Activated T-helper 1 cell treated with anti-CD3 and anti-CD28 coated beads, Interleukin-12 subunit alpha, Interleukin-12 subunit beta, Interleukin-2, Interleukin-4 antibody, amounts not matched to agents 30 ng/mL and 10 ng/mL and 1 ng/mL, durations not matched to agents 14 hours and 24 hours and 36 hours (primary cell): ENCODE measurements around the gene MTREX. TPM values are rescaled to one million over a fixed set of nuclear protein-coding genes. Genes with fewer than 3 reads are reported as not detected.
A peak's percentile ranks its signal among the peaks of the same experiment; 100 is the strongest.
"Not testable (repeated sequence)": the region's sequence is repeated elsewhere in the genome, so short reads cannot be mapped to it uniquely, and the experiment has no call there.

Experiments used
- DNase-seq: peaks from one replicate; pipeline ENCODE4 v3.0.0; 2021; ENCODE audit warnings: low spot score
- H3K27ac Mint-ChIP-seq: one replicate; pipeline ENCODE4 v1.8.0; 2021; ENCODE audit warnings: mild to moderate bottlenecking, mixed read lengths
- H3K27me3 Mint-ChIP-seq: one replicate; pipeline ENCODE4 v1.8.0; 2022; ENCODE audit warnings: mild to moderate bottlenecking, moderate library complexity, mixed read lengths; ENCODE audit not compliant: insufficient read depth
- H3K36me3 Mint-ChIP-seq: one replicate; pipeline ENCODE4 v1.8.0; 2021; ENCODE audit warnings: low read depth, mixed read lengths
- H3K4me1 Mint-ChIP-seq: one replicate; pipeline ENCODE4 v1.8.0; 2021; ENCODE audit warnings: low read depth, mixed read lengths
- H3K4me3 Mint-ChIP-seq: one replicate; pipeline ENCODE4 v1.8.0; 2021; ENCODE audit warnings: mild to moderate bottlenecking, moderate library complexity, mixed read lengths
- H3K9me3 Mint-ChIP-seq: one replicate; pipeline ENCODE4 v1.8.0; 2021; ENCODE audit warnings: mixed read lengths
- intact Hi-C: fragments of 100-400 bp; cut with micrococcal nuclease; formaldehyde crosslinking; loops from one replicate; pipeline ENCODE4 v1.15.1; 2024
- total RNA-seq: library from RNA; stranded (reverse); gene quantifications from 2 replicates; pipeline ENCODE4 v1.2.3, GENCODE V29; 2022

Gene MTREX
- total RNA-seq, 1 donor from 2014 or later: 110 TPM

GRCh38 chr5:55308254-55308836 lies 556 bp downstream of the MTREX start:
- no peaks in the 10 kb centered on the region for H3K27me3 Mint-ChIP-seq
- H3K4me3 Mint-ChIP-seq: no peak overlapping the region
- peaks cover 19% of the 10 kb centered on the region for H3K4me1 Mint-ChIP-seq
- DNase-seq: peak; percentile 3
- no peak overlapping the region for H3K27ac Mint-ChIP-seq
- H3K9me3 Mint-ChIP-seq: no peaks in the 10 kb centered on the region
- intact Hi-C loops: loop anchor here (1.0 to 5.0 kb wide), 4 partner anchors 16 to 1864 kb away; partner anchors contain the start of gene GPBP1
- peaks cover 12% of the 10 kb centered on the region for H3K36me3 Mint-ChIP-seq

GRCh38 chr5:55313870-55314617 lies 6.3 kb downstream of the MTREX start:
- Mint-ChIP-seq H3K36me3 (peaks cover 48% of the 10 kb centered on the region), H3K27me3 (no peaks in the 10 kb centered on the region), H3K4me1 (peaks cover 49% of the 10 kb centered on the region), H3K27ac (no peak overlapping the region), H3K9me3 (peaks cover 10% of the 10 kb centered on the region), H3K4me3 (no peak overlapping the region)
- no peak for DNase-seq
- intact Hi-C loops: no loop called here

GRCh38 chr5:55316289-55316688 lies 8.5 kb downstream of the MTREX start:
- no peak for DNase-seq
- H3K9me3 Mint-ChIP-seq: peaks cover 10% of the 10 kb centered on the region
- no peaks in the 10 kb centered on the region for H3K27me3 Mint-ChIP-seq
- H3K27ac Mint-ChIP-seq: no peak overlapping the region
- H3K36me3 Mint-ChIP-seq: peaks cover 44% of the 10 kb centered on the region
- H3K4me1 Mint-ChIP-seq: peaks cover 47% of the 10 kb centered on the region
- no peak overlapping the region for H3K4me3 Mint-ChIP-seq
- intact Hi-C loops: no loop called here

GRCh38 chr5:55316837-55317236 lies 9.0 kb downstream of the MTREX start:
- peak overlapping the region; percentile 25 for H3K27ac Mint-ChIP-seq
- no peak for DNase-seq

GRCh38 chr5:55318237-55318636 lies 10.4 kb downstream of the MTREX start:
- DNase-seq, H3K27ac Mint-ChIP-seq, H3K4me3 Mint-ChIP-seq, H3K27me3 Mint-ChIP-seq, intact Hi-C loops: not testable (repeated sequence)
- peaks cover 39% of the 10 kb centered on the region for H3K36me3 Mint-ChIP-seq
- H3K4me1 Mint-ChIP-seq: peaks cover 41% of the 10 kb centered on the region
- peaks cover 10% of the 10 kb centered on the region for H3K9me3 Mint-ChIP-seq

More at GRCh38 chr5:55316837-55317236, 9.0 kb downstream of the MTREX start:
- Mint-ChIP-seq H3K36me3 (peaks cover 41% of the 10 kb centered on the region), H3K4me1 (peaks cover 44% of the 10 kb centered on the region), H3K27me3 (no peaks in the 10 kb centered on the region), H3K4me3 (no peak overlapping the region), H3K9me3 (peaks cover 10% of the 10 kb centered on the region)
- intact Hi-C loops: no loop called here

GRCh38 chr5:55319491-55319890 lies 11.7 kb downstream of the MTREX start:
- Mint-ChIP-seq H3K36me3 (peaks cover 32% of the 10 kb centered on the region), H3K4me3 (no peak overlapping the region), H3K4me1 (peaks cover 30% of the 10 kb centered on the region), H3K27me3 (no peaks in the 10 kb centered on the region), H3K27ac (no peak overlapping the region), H3K9me3 (peaks cover 10% of the 10 kb centered on the region)
- no peak for DNase-seq
- intact Hi-C loops: no loop called here

GRCh38 chr5:55320571-55320970 lies 12.8 kb downstream of the MTREX start:
- Mint-ChIP-seq H3K27ac (no peak overlapping the region), H3K27me3 (no peaks in the 10 kb centered on the region), H3K36me3 (peaks cover 32% of the 10 kb centered on the region), H3K4me1 (peaks cover 30% of the 10 kb centered on the region), H3K4me3 (no peak overlapping the region), H3K9me3 (peaks cover 10% of the 10 kb centered on the region)
- DNase-seq: no peak
- intact Hi-C loops: no loop called here

GRCh38 chr5:55324006-55324405 lies 16.2 kb downstream of the MTREX start:
- no peaks in the 10 kb centered on the region for H3K27me3 Mint-ChIP-seq
- DNase-seq: no peak
- H3K4me3 Mint-ChIP-seq: no peak overlapping the region
- no peaks in the 10 kb centered on the region for H3K9me3 Mint-ChIP-seq
- intact Hi-C loops: loop anchor here (1.0 to 2.0 kb wide), 3 partner anchors 15 to 367 kb away; no protein-coding TSS in a partner anchor
- peaks cover 22% of the 10 kb centered on the region for H3K4me1 Mint-ChIP-seq
- peaks cover 17% of the 10 kb centered on the region for H3K36me3 Mint-ChIP-seq
- H3K27ac Mint-ChIP-seq: no peak overlapping the region

GRCh38 chr5:55324815-55325418 lies 17.1 kb downstream of the MTREX start:
- peaks cover 23% of the 10 kb centered on the region for H3K36me3 Mint-ChIP-seq
- H3K27me3 Mint-ChIP-seq: no peaks in the 10 kb centered on the region
- H3K4me3 Mint-ChIP-seq: no peak overlapping the region
- DNase-seq: no peak
- H3K4me1 Mint-ChIP-seq: peaks cover 21% of the 10 kb centered on the region
- H3K9me3 Mint-ChIP-seq: no peaks in the 10 kb centered on the region
- no peak overlapping the region for H3K27ac Mint-ChIP-seq
- intact Hi-C loops: loop anchor here (1.0 to 2.0 kb wide), 3 partner anchors 16 to 366 kb away; no protein-coding TSS in a partner anchor

- Mint-ChIP-seq H3K36me3 (peaks cover 27% of the 10 kb centered on the region), H3K27me3 (no peaks in the 10 kb centered on the region), H3K4me1 (peaks cover 27% of the 10 kb centered on the region), H3K9me3 (no peaks in the 10 kb centered on the region), H3K27ac (no peak overlapping the region), H3K4me3 (no peak overlapping the region)
- intact Hi-C loops: loop anchor here (2.0 kb wide), 1 partner anchor 17 kb away; no protein-coding TSS in a partner anchor
- DNase-seq: no peak
Measured at GRCh38 chr5:55325621-55326020, 17.8 kb downstream of the MTREX start.

GRCh38 chr5:55327281-55327680 lies 19.5 kb downstream of the MTREX start:
- peak overlapping the region; percentile 65 for H3K27ac Mint-ChIP-seq
- peak overlapping the region; percentile 24 for H3K4me3 Mint-ChIP-seq
- no peak for DNase-seq
- H3K4me1 Mint-ChIP-seq: peaks cover 28% of the 10 kb centered on the region
- H3K36me3 Mint-ChIP-seq: peaks cover 35% of the 10 kb centered on the region
- H3K27me3 Mint-ChIP-seq: no peaks in the 10 kb centered on the region
- no peaks in the 10 kb centered on the region for H3K9me3 Mint-ChIP-seq
- intact Hi-C loops: loop anchor here (1.0 kb wide), 1 partner anchor 12 kb away; no protein-coding TSS in a partner anchor

- peaks cover 22% of the 10 kb centered on the region for H3K4me1 Mint-ChIP-seq
- peaks cover 44% of the 10 kb centered on the region for H3K36me3 Mint-ChIP-seq
- no peak overlapping the region for H3K4me3 Mint-ChIP-seq
- no peaks in the 10 kb centered on the region for H3K27me3 Mint-ChIP-seq
- no peaks in the 10 kb centered on the region for H3K9me3 Mint-ChIP-seq
- DNase-seq: no peak
- H3K27ac Mint-ChIP-seq: no peak overlapping the region
- intact Hi-C loops: no loop called here
Measured at GRCh38 chr5:55331321-55331720, 23.5 kb downstream of the MTREX start.

GRCh38 chr5:55333017-55333416 lies 25.2 kb downstream of the MTREX start:
- no peak overlapping the region for H3K27ac Mint-ChIP-seq

More at GRCh38 chr5:55333017-55333416, 25.2 kb downstream of the MTREX start:
- DNase-seq: no peak
- intact Hi-C loops: no loop called here
- no peaks in the 10 kb centered on the region for H3K27me3 Mint-ChIP-seq
- H3K9me3 Mint-ChIP-seq: no peaks in the 10 kb centered on the region
- no peak overlapping the region for H3K4me3 Mint-ChIP-seq
- H3K36me3 Mint-ChIP-seq: peaks cover 40% of the 10 kb centered on the region
- peaks cover 17% of the 10 kb centered on the region for H3K4me1 Mint-ChIP-seq
